AML-193 (cell line): ENCODE measurements around the gene DHX58.

ENCODE experiments used
- DNase-seq, 2 experiments: peaks; one replicate each; lab custom pipeline; 2025; lab: John Stamatoyannopoulos, UW

The DHX58 gene

GRCh38 chr17:42087042-42087701 lies 25.3 kb downstream of the DHX58 start:
- DNase-seq = no peak

GRCh38 chr17:42081516-42082129 lies 30.9 kb downstream of the DHX58 start:
- no peak for DNase-seq

GRCh38 chr17:42079541-42079940 lies 33.0 kb downstream of the DHX58 start:
- DNase-seq = no peak

GRCh38 chr17:42078396-42079043 lies 34.0 kb downstream of the DHX58 start:
- no peak for DNase-seq

GRCh38 chr17:42077755-42078154 lies 34.8 kb downstream of the DHX58 start:
- no peak for DNase-seq

- no peak for DNase-seq
Observed at GRCh38 chr17:42076797-42077559, 35.5 kb downstream of the DHX58 start.

- DNase-seq = no peak
Observed at GRCh38 chr17:42075789-42076188, 36.7 kb downstream of the DHX58 start.

- DNase-seq = no peak
Observed at GRCh38 chr17:42072323-42073187, 40.0 kb downstream of the DHX58 start.

GRCh38 chr17:42071810-42072209 lies 40.7 kb downstream of the DHX58 start:
- DNase-seq = no peak

- DNase-seq = no peak
Observed at GRCh38 chr17:42068979-42069378, 43.5 kb downstream of the DHX58 start.

- peak; percentile 21 to 48 for DNase-seq
Observed at GRCh38 chr17:42067371-42068091, 45.0 kb downstream of the DHX58 start.

GRCh38 chr17:42065201-42065600 lies 47.3 kb downstream of the DHX58 start:
- no peak for DNase-seq

- DNase-seq = no peak
Observed at GRCh38 chr17:42062681-42063080, 49.8 kb downstream of the DHX58 start.

GRCh38 chr17:42061646-42062487 lies 50.6 kb downstream of the DHX58 start:
- DNase-seq = no peak

- no peak for DNase-seq
Observed at GRCh38 chr17:42060231-42060630, 52.3 kb downstream of the DHX58 start.

- no peak for DNase-seq
Observed at GRCh38 chr17:42059815-42060214, 52.7 kb downstream of the DHX58 start.

- no peak for DNase-seq
Observed at GRCh38 chr17:42058063-42058462, 54.5 kb downstream of the DHX58 start.

GRCh38 chr17:42056635-42057034 lies 55.9 kb downstream of the DHX58 start:
- DNase-seq = no peak

- DNase-seq = no peak
Observed at GRCh38 chr17:42055496-42055895, 57.0 kb downstream of the DHX58 start.

GRCh38 chr17:42055027-42055426 lies 57.5 kb downstream of the DHX58 start:
- no peak for DNase-seq
